Kidney tubule cell (primary cell): Measurements from ENCODE around the gene ATRIP.
"Not testable (repeated sequence)": the region's sequence is repeated elsewhere in the genome, so short reads cannot be mapped to it uniquely, and the experiment has no call there.

Experiments used
- DNase-seq: peaks from one replicate; pipeline ENCODE4 v3.0.0-alpha.2; 2018; ENCODE audit warnings: low spot score

Gene ATRIP

GRCh38 chr3:48446425-48447193 is at the start of gene ATRIP:
Gene ATRIP (plus strand): TSS chr3:48446737. CDS start chr3:48446846, 109 bp downstream.
- peak; percentile 90 for DNase-seq

- DNase-seq, result no peak
These were observed 48.5 kb upstream of the ATRIP start for GRCh38 chr3:48397767-48398681.

- DNase-seq, result no peak
These were observed 47.7 kb upstream of the ATRIP start for GRCh38 chr3:48398701-48399386.

- DNase-seq, result peak; percentile 23
These were observed 47.0 kb upstream of the ATRIP start for GRCh38 chr3:48399387-48400172.

- DNase-seq, result peak; percentile 76
These were observed 45.6 kb upstream of the ATRIP start for GRCh38 chr3:48400824-48401433.

GRCh38 chr3:48401434-48401901 is 45.1 kb upstream of the ATRIP start:
- DNase-seq, result not testable (repeated sequence)

GRCh38 chr3:48402281-48402732 is 44.2 kb upstream of the ATRIP start:
- peak; percentile 80 for DNase-seq

- no peak for DNase-seq
These were observed 43.6 kb upstream of the ATRIP start for GRCh38 chr3:48402907-48403306.

- DNase-seq, result no peak
These were observed 42.8 kb upstream of the ATRIP start for GRCh38 chr3:48403533-48404439.

GRCh38 chr3:48404440-48405342 is 41.8 kb upstream of the ATRIP start:
- no peak for DNase-seq

GRCh38 chr3:48405343-48405881 is 41.1 kb upstream of the ATRIP start:
- no peak for DNase-seq

- no peak for DNase-seq
These were observed 40.6 kb upstream of the ATRIP start for GRCh38 chr3:48405971-48406370.

GRCh38 chr3:48406443-48407431 is 39.8 kb upstream of the ATRIP start:
- no peak for DNase-seq

GRCh38 chr3:48407542-48408099 is 38.9 kb upstream of the ATRIP start:
- no peak for DNase-seq

GRCh38 chr3:48408823-48409281 is 37.7 kb upstream of the ATRIP start:
- DNase-seq, result no peak

GRCh38 chr3:48409291-48410201 is 37.0 kb upstream of the ATRIP start:
- DNase-seq, result no peak
